ENCODE data around the gene NR0B2. TPM values are rescaled to one million over a fixed set of nuclear protein-coding genes. Genes with fewer than 3 reads are reported as not detected.
A peak's percentile ranks its signal among the peaks of the same experiment; 100 is the strongest.

The NR0B2 gene
- polyA plus RNA-seq, 1 donor: 1.00 TPM

- no peak for DNase-seq
These were observed 24.4 kb upstream of the NR0B2 start for GRCh38 chr1:26938004-26938658.

DNA sequence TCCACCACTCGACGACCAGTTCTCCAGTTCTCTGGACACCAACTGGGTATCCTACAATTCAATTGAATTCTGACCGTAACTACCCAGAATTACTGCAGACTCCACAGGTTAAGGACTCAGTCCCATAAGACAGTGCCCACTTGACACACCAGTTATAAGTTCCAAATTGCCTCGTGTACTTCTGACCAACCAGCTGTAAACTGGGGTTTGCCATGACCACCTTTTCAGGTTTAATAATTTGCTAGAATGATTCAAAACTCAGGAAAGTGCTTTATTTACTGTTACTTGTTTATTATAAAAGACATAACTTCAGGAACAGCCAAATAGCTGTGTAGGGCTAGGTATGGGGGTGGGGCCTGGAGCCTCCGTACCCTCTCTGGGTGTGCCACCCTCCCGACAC, 23.0 kb upstream of the NR0B2 start:
- DNase-seq: no peak

DNA sequence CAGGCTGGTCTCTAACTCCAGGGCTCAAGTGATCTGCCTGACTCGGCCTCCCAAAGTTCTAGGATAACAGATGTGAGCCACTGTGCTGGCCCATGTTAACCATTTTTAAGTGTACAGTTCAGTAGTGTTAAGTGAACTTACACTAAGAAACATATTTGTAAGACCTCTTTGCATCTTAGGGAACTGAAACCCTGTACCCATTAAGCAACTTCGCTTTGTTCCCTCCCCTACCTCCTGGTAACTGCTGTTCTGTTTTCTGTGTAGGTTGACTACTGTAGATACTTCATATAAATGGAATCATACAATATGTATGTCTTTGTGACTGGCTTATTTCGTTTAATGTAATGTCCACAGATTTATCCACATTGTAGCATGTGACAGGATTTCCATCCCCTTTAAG, 18.8 kb upstream of the NR0B2 start:
- DNase-seq: no peak

DNA sequence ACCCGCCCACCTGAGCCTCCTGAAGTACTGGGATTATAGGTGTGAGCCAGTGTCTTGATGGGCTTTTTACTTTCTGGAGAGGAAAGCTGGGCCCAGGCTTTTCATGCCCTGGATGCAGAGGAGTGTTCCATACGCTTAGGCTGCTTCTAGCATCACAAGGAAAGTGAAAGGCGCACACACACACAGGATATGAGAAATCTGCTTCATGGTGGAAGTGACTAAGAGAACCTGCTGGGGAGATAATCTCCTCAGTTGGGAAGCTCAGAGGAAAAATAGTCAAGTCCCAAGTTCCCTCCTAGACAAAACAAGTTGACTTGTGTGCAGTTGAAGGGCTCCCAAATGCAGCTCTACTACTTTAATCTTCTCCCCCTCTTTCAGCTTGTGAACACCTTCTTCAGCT, 9.9 kb upstream of the NR0B2 start:
- DNase-seq: no peak

- no peak for DNase-seq
These were observed 9.1 kb upstream of the NR0B2 start for GRCh38 chr1:26922901-26923300.

DNA sequence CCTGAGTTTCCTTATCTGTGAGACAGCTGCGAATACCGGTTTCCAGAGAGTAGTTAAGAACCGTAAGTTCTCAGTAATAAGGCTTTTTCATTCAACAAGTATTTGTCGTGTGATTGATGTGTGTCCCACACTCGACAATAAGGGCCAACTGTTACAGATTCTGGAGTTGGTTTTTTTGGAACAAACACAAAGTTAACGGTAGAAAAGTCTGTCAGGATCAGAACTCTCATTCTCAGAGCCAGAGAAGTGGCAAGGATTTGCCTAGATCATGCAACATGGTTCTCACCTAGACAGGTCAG, 8.6 kb upstream of the NR0B2 start:
- DNase-seq: no peak

DNA sequence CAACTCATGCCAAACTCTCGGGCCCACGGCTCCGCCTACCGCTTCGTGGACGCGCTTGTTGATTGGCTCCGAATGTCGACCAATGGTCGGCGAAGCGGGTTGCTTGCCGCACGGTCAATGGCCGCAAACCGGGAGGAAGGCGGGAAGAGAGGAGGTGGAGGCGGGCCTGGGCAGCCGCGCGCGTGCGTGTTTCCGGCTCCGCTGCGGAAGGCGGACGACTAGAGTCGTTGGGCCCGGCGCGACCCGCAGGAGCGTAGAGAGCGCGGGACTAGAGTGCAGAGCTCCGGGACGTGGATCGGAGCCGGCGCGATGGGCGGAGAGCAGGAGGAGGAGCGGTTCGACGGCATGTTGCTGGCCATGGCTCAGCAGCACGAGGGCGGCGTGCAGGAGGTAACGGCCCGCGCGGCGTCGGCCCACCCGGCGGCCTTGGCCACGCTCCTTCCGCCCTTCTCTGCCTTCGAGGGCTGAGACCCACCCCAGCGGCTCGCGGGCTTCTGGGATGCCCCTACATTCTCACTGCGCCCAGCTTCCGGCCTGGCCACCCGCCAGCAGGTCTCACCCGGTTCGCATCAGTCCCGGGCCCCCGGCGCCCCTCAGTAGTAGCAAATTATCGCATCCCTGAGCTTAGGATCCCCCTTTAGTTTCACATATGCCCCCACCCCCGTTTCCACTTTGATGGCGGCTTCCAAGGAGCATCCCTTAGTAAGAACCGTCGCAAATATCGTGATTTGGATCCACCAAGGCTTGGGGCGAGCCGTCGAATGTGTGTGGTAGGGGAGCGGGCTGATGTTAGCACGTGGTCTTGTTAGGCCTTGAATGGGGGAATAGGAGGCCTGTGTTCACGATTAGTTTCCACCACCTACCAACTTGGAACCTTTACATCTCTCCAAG, 8.0 kb upstream of the NR0B2 start, which contains the start of gene NUDC:
Gene NUDC (plus strand): TSS at position 204 of the 891 bp plus-strand sequence. CDS start 106 bp downstream, at position 310.
- DNase-seq: peak; percentile 96

DNA sequence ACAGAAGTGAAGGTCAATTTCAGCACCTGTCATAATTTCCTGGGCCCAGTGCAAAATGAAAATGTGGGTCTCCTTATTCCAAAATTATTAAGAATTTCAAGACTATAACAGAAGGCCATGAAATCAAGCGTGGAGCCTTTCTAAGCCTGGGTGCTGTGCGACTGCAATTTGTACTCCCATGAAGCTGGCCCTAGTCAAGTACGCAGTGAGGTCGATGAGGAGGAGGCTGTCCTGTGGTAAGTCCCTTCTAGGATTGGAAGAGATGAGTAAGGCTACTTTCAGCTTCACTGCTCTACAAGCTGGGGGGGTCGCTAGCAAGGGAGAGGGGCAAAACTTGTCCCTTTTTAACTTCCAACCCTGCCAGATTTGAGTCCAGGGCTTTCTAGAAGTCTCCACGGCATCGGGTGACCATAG, 7.4 kb upstream of the NR0B2 start:
- no peak for DNase-seq

- DNase-seq: no peak
These were observed 1.5 kb upstream of the NR0B2 start for GRCh38 chr1:26915204-26915842.

DNA sequence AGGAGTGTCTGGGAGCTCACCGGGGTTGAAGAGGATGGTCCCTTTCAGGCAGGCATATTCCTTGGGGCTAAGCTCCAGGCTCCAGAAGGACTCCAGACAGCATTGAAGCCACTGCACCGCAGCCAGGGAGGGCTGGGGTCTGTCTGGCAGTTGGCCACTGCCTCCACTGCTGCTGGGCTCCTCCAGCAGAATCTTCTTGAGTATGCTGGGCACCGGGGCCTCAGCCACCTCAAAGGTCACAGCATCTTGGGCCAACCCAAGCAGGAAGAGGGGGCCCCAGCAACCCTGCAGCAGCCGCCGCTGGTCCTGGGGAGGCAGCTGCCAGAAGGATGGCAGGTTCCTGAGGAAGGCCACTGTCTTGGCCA, 404 bp downstream of the NR0B2 start:
- no peak for DNase-seq

DNA sequence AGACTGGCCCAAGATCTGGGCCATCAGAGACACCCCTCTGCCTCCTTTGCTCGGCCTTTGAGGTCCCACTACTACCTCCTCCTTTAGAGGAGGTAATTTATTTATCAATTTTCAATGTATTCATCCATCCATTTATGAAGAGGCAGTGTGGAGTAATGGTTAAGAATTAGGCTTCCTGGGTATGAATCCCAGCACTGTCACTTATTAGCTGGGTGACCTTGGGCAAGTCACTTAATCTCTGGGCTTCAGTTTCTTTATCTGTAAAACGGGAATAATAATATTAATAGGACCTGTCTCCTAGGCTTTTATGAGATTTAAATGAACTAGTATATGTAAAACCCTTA, 1.7 kb downstream of the NR0B2 start:
- DNase-seq: no peak

- no peak for DNase-seq
These were observed 2.2 kb downstream of the NR0B2 start for GRCh38 chr1:26911399-26912146.

DNA sequence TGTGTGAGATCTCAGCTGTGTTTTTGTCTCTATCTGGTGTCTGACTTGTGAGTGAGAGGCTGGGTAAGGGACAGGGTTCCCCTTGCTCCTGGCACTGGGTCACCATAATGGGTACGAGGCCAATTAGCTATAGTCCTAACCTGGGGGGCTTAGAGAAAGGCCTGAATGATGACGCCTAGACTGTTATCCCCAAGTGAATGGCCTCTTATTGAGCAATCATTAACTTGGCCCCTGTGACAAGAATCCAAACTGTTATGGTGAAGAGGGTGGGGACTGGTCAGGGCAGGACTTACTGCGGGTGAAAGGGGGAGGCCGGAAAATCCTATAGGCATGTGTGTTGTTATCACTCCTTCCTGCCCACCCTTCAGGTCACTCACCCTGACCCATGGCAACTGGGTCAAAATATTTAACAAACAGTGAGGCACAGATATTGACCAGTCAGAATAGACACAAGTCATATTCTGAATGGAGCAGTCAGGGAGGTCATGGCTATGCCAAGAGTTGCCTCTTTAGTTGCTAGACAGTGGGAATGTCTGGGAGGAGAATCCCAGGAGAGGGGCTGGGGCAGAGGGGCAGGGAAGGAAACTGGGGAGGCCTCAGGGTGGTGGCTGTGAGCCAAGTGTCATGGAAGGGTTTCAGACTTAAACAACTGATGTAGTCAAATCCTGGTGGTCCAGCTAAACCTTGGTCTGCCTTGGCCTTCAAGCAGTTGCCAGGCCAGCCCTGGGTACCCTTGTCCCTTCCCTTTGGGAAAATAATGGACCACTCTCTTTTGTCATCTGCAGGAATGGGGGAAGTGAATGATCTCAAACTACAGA, 3.2 kb downstream of the NR0B2 start:
- DNase-seq: no peak

- DNase-seq: no peak
These were observed 3.8 kb downstream of the NR0B2 start for GRCh38 chr1:26909951-26910342.

- DNase-seq: no peak
These were observed 6.5 kb downstream of the NR0B2 start for GRCh38 chr1:26907071-26907917.

DNA sequence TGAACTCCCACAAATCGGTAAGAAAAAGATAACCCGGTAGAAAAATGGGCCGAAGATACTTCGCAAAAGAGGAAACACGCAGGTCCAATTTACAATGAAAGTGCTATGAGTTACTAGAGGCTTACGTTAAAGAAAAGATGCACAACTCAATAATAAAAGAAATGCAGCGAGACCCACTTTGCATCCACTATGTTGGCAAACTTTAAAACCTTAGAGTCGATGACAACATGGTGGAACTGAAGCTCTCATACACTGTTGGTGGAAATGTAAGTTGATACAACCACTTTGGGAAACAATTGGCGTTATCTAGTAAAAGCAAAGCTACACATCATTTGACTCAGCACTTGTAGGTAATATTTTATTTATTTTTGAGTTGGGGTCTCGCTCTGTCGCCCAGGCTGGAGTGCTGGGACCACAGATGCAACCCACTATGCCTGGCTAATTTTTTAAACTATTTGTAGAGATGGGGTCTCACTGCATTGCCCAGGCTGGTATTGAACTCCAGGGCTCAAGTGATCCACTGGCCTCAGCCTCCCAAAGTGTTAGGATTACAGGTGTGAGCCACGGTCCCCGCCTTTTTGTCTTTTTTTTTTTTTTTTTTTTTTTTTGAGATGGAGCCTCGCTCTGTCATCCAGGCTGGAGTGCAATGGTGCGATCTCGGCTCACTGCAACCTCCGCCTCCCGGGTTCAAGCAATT, 12.8 kb downstream of the NR0B2 start:
- no peak for DNase-seq

- DNase-seq: peak; percentile 93
These were observed 13.6 kb downstream of the NR0B2 start, which contains the start of gene GPATCH3 for GRCh38 chr1:26900001-26900814. Gene GPATCH3 (minus strand): TSS chr1:26900467. CDS start chr1:26900442, 25 bp downstream.

GRCh38 chr1:26897351-26897750, 16.4 kb downstream of the NR0B2 start:
- no peak for DNase-seq

GRCh38 chr1:26894263-26894662, 19.5 kb downstream of the NR0B2 start:
- DNase-seq: no peak

Data from left kidney (tissue), 2 donors.